IMR-90 (cell line): ENCODE results near the gene CAP2. TPM values are rescaled to one million over a fixed set of nuclear protein-coding genes. Genes with fewer than 3 reads are reported as not detected.

ENCODE experiments used
- ATAC-seq: fragments of 200-7000 bp; cut with Tn5 transposase; 2 replicates; pipeline ENCODE4 v1.9.1; 2020; ENCODE audit warnings: low read depth, mild to moderate bottlenecking, moderate library complexity
- BruUV-seq: library from RNA; stranded (reverse); fragments of 400-500 nt; replicated peaks from 2 replicates; lab custom pipeline; 2021; lab: Mats Ljungman, UMichigan
- CTCF ChIA-PET: fragments of 300-600 bp; formaldehyde crosslinking; extraction: SDS; loops from one replicate; lab custom pipeline; 2021; ENCODE audit warnings: antibody characterized with exemption; lab: Yijun Ruan, JAX
- POLR2A ChIA-PET: fragments of 300-600 bp; sonication (Branson Sonifier 250); formaldehyde crosslinking; loops from one replicate; lab custom pipeline; 2022; ENCODE audit warnings: antibody characterized with exemption; ENCODE audit not compliant: unreplicated experiment; lab: Charles Lee
- DNase-seq: peaks from one replicate; pipeline ENCODE4 v3.0.0; 2013
- H2AFZ ChIP-seq: replicated peaks from 2 replicates; pipeline ENCODE3; 2013; ENCODE audit warnings: low read length, mild to moderate bottlenecking; ENCODE audit not compliant: poor library complexity
- H2AK5ac ChIP-seq: 2 replicates; pipeline ENCODE4 v1.6.1; 2013; ENCODE audit warnings: low read depth, low read length, inconsistent platforms
- H2AK9ac ChIP-seq: replicated peaks from 2 replicates; pipeline ENCODE3; 2013; ENCODE audit warnings: mild to moderate bottlenecking, low read depth, low read length, moderate library complexity; ENCODE audit not compliant: poor library complexity
- H2BK120ac ChIP-seq: 2 replicates; pipeline ENCODE4 v1.6.1; 2013; ENCODE audit warnings: low read depth, low read length, inconsistent platforms
- H2BK15ac ChIP-seq: 3 replicates; pipeline ENCODE4 v1.6.1; 2013; ENCODE audit warnings: low read depth, low read length, inconsistent platforms
- H2BK20ac ChIP-seq: 2 replicates; pipeline ENCODE4 v1.6.1; 2013; ENCODE audit warnings: low read depth, mild to moderate bottlenecking, inconsistent platforms, low read length, moderate library complexity
- H2BK5ac ChIP-seq: 2 replicates; pipeline ENCODE4 v1.6.1; 2013; ENCODE audit warnings: mild to moderate bottlenecking, low read depth, low read length, inconsistent platforms; ENCODE audit not compliant: poor library complexity, severe bottlenecking
- H3K14ac ChIP-seq: replicated peaks from 2 replicates; pipeline ENCODE4 v1.6.1; 2013; ENCODE audit warnings: low read depth, low read length, inconsistent platforms
- H3K18ac ChIP-seq: 2 replicates; pipeline ENCODE4 v1.6.1; 2013; ENCODE audit warnings: low read depth, low read length, control low read depth
- H3K23ac ChIP-seq: 2 replicates; pipeline ENCODE4 v1.6.1; 2013; ENCODE audit warnings: low read depth, low read length, inconsistent platforms
- H3K27ac ChIP-seq: 2 replicates; pipeline ENCODE4 v1.5.1; 2013; ENCODE audit warnings: mild to moderate bottlenecking, control low read depth, low read length; ENCODE audit not compliant: insufficient read depth
- H3K27me3 ChIP-seq: 2 replicates; pipeline ENCODE4 v1.6.1; 2013; ENCODE audit warnings: low read length; ENCODE audit not compliant: control insufficient read depth, insufficient read depth
- H3K36me3 ChIP-seq: 2 replicates; pipeline ENCODE4 v1.6.1; 2013; ENCODE audit warnings: low read length, mixed read lengths; ENCODE audit not compliant: control insufficient read depth, insufficient read depth
- H3K4ac ChIP-seq: 2 replicates; pipeline ENCODE4 v1.6.1; 2013; ENCODE audit warnings: low read depth, low read length, inconsistent platforms
- H3K4me1 ChIP-seq: 2 replicates; pipeline ENCODE4 v1.6.1; 2013; ENCODE audit warnings: low read length, mixed read lengths; ENCODE audit not compliant: control insufficient read depth, insufficient read depth
- H3K4me2 ChIP-seq: 2 replicates; pipeline ENCODE4 v1.6.1; 2013; ENCODE audit warnings: low read depth, mild to moderate bottlenecking, control low read depth, low read length, moderate library complexity
- H3K4me3 ChIP-seq: 2 replicates; pipeline ENCODE4 v1.5.1; 2013; ENCODE audit warnings: low read depth, mild to moderate bottlenecking, control low read depth, low read length, moderate library complexity; ENCODE audit not compliant: insufficient read depth
- H3K56ac ChIP-seq: 2 replicates; pipeline ENCODE4 v1.6.1; 2013; ENCODE audit warnings: low read length, inconsistent platforms; ENCODE audit not compliant: insufficient read depth; ENCODE audit errors: extremely low read depth
- H3K79me1 ChIP-seq, 2 experiments: 2 replicates each; pipeline ENCODE4 v1.6.1; 2013; ENCODE audit warnings: low read length in 2 of 2, inconsistent platforms in 1 of 2, low read depth in 1 of 2
- H3K9ac ChIP-seq: 2 replicates; pipeline ENCODE4 v1.6.1; 2013; ENCODE audit warnings: low read depth, low read length, control low read depth
- H3K9me1 ChIP-seq: 2 replicates; pipeline ENCODE4 v1.6.1; 2013; ENCODE audit warnings: low read length, inconsistent platforms; ENCODE audit not compliant: insufficient read depth
- H3K9me3 ChIP-seq: 2 replicates; pipeline ENCODE4 v1.6.1; 2013; ENCODE audit warnings: low read length; ENCODE audit not compliant: control insufficient read depth, insufficient read depth
- H4K20me1 ChIP-seq: 2 replicates; pipeline ENCODE4 v1.6.1; 2013; ENCODE audit warnings: low read length, inconsistent platforms; ENCODE audit not compliant: insufficient read depth
- H4K5ac ChIP-seq: 2 replicates; pipeline ENCODE4 v1.6.1; 2013; ENCODE audit warnings: mild to moderate bottlenecking, low read depth, low read length, control low read depth
- H4K8ac ChIP-seq, 2 experiments: 2 replicates each; pipeline ENCODE4 v1.6.1; 2013; ENCODE audit warnings: low read depth in 2 of 2, low read length in 2 of 2, control low read depth in 1 of 2, inconsistent platforms in 1 of 2
- H4K91ac ChIP-seq: 2 replicates; pipeline ENCODE4 v1.6.1; 2013; ENCODE audit warnings: low read depth, low read length, inconsistent platforms; ENCODE audit not compliant: insufficient read depth
- BHLHE40 ChIP-seq: fragments of 150-350 bp; IDR thresholded peaks from 2 replicates; pipeline ENCODE4 v1.6.1; 2016; ENCODE audit warnings: mild to moderate bottlenecking, low read depth, low read length
- CEBPB ChIP-seq: IDR thresholded peaks from 2 replicates; pipeline ENCODE4 v1.6.1; 2012; ENCODE audit warnings: low read depth, low read length, improper control_type of control experiment
- CHD1 ChIP-seq: IDR thresholded peaks from 2 replicates; pipeline ENCODE4 v1.6.1; 2012; ENCODE audit warnings: low read depth, low read length, improper control_type of control experiment
- CTCF ChIP-seq: conservative IDR thresholded peaks from 2 replicates; pipeline ENCODE4 v1.5.1; 2012; ENCODE audit warnings: mild to moderate bottlenecking, low read depth, low read length, improper control_type of control experiment
- FOS ChIP-seq: fragments of 150-350 bp; IDR thresholded peaks from 2 replicates; pipeline ENCODE4 v1.6.1; 2016; ENCODE audit warnings: low read depth, low read length
- MAFK ChIP-seq: IDR thresholded peaks from 2 replicates; pipeline ENCODE4 v1.6.1; 2012; ENCODE audit warnings: low read depth, low read length, improper control_type of control experiment
- MAZ ChIP-seq: IDR thresholded peaks from 2 replicates; pipeline ENCODE4 v1.6.1; 2012; ENCODE audit warnings: low read depth, mild to moderate bottlenecking, low read length, improper control_type of control experiment, moderate library complexity, borderline replicate concordance
- MXI1 ChIP-seq: IDR thresholded peaks from 2 replicates; pipeline ENCODE4 v1.6.1; 2012; ENCODE audit warnings: low read depth, mild to moderate bottlenecking, low read length, moderate library complexity, borderline replicate concordance
- NFE2L2 ChIP-seq: fragments of 150-350 bp; IDR thresholded peaks from 2 replicates; pipeline ENCODE4 v1.6.1; 2016; ENCODE audit warnings: low read depth, mild to moderate bottlenecking, low read length
- POLR2A ChIP-seq: IDR thresholded peaks from 2 replicates; pipeline ENCODE4 v1.6.1; 2012; ENCODE audit warnings: mild to moderate bottlenecking, low read depth, low read length
- RAD21 ChIP-seq: IDR thresholded peaks from 2 replicates; pipeline ENCODE4 v1.6.1; 2012; ENCODE audit warnings: low read length, improper control_type of control experiment
- RCOR1 ChIP-seq: IDR thresholded peaks from 2 replicates; pipeline ENCODE4 v1.6.1; 2012; ENCODE audit warnings: mild to moderate bottlenecking, low read length, improper control_type of control experiment; ENCODE audit not compliant: insufficient replicate concordance
- RFX5 ChIP-seq: IDR thresholded peaks from 2 replicates; pipeline ENCODE4 v1.8.0; 2012; ENCODE audit warnings: low read depth, mild to moderate bottlenecking, low read length, moderate library complexity
- SMC3 ChIP-seq: fragments of 150-350 bp; IDR thresholded peaks from 2 replicates; pipeline ENCODE4 v1.6.1; 2016; ENCODE audit warnings: low read depth, mild to moderate bottlenecking, antibody characterized with exemption, low read length, moderate library complexity
- WGBS, 2 experiments: methylation state at CpG; one replicate each; pipeline versions ENCODE4 v1.1.5 to v1.1.7; 2013; ENCODE audit warnings: missing lambda C conversion rate in 2 of 2; ENCODE audit not compliant: insufficient read length in 1 of 2; ENCODE audit errors: extremely low coverage in 2 of 2; 5-methylcytosine and 5-hydroxymethylcytosine counted together
- dilution Hi-C: fragments of 300-500 bp; cut with HindIII; formaldehyde crosslinking; loops from one replicate; pipeline ENCODE4 v1.14.3; 2018; ENCODE audit warnings: low sequenced_read_pairs; ENCODE audit not compliant: unreplicated experiment
- in situ Hi-C: fragments of 300-500 bp; cut with MboI; formaldehyde crosslinking; loops from 3 replicates; pipeline ENCODE4 v1.14.3; 2019; ENCODE audit warnings: low sequenced_read_pairs, inconsistent platforms, mixed read lengths
- intact Hi-C: fragments of 100-400 bp; cut with micrococcal nuclease; formaldehyde crosslinking; loops from 2 replicates; pipeline ENCODE4 v1.10.0; 2022
- polyA plus RNA-seq, 3 experiments: library from polyadenylated mRNA; depleted of rRNA; stranded (reverse); fragments of >200 nt; gene quantifications; 2 replicates each; pipeline ENCODE4 v1.2.3, GENCODE V29; 2012; ENCODE audit warnings: low replicate concordance in 1 of 3
- total RNA-seq: library from RNA; depleted of rRNA; stranded (reverse); fragments of >200 nt; gene quantifications from 2 replicates; pipeline ENCODE4 v1.2.3, GENCODE V29; 2012
- TF ChIP-seq, protein P1 (sequence below): fragments of 150-350 bp; IDR thresholded peaks from 2 replicates; pipeline ENCODE4 v1.6.1; 2016; ENCODE audit warnings: low read depth, mild to moderate bottlenecking, low read length, moderate library complexity, borderline replicate concordance
- TF ChIP-seq, protein P2 (sequence below): fragments of 150-350 bp; IDR thresholded peaks from 2 replicates; pipeline ENCODE4 v1.6.1; 2017; ENCODE audit warnings: mild to moderate bottlenecking, antibody characterized with exemption, low read length, low read depth

The CAP2 gene
- total and polyA plus RNA-seq, 2 of the 4 experiments (the other 2 are of a cell fraction) = 14.5 to 27.5 TPM

DNA sequence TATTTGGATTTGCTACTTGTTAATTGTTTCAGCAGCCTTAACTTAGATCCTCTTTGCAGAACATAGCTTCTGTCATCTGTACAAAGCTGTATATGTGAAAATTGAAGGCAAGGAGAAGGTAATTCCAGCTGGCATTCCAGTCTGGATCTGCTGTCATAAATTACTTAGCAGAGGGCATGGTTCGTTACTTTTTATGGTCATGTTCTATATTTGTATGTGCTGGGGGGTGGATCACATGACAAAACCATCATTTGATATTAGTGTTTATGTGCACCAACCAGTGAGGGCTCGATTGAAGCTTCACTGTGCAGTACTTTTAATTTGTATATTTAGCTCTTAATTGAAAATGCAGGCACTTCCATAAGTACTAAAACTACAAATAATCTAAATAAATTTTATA lies 80.2 kb downstream of the CAP2 start:
- TF ChIP-seq CHD1 (no peak), MAFK (no peak), BHLHE40 (no peak), RCOR1 (no peak), SMC3 (no peak), RFX5 (no peak), CEBPB (no peak), POLR2A (no peak), MAZ (no peak), MXI1 (no peak), CTCF (no peak), FOS (no peak), RAD21 (no peak), NFE2L2 (no peak)
- TF ChIP-seq, protein P1, sequence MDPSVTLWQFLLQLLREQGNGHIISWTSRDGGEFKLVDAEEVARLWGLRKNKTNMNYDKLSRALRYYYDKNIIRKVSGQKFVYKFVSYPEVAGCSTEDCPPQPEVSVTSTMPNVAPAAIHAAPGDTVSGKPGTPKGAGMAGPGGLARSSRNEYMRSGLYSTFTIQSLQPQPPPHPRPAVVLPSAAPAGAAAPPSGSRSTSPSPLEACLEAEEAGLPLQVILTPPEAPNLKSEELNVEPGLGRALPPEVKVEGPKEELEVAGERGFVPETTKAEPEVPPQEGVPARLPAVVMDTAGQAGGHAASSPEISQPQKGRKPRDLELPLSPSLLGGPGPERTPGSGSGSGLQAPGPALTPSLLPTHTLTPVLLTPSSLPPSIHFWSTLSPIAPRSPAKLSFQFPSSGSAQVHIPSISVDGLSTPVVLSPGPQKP = no peak
- TF ChIP-seq, protein P2, sequence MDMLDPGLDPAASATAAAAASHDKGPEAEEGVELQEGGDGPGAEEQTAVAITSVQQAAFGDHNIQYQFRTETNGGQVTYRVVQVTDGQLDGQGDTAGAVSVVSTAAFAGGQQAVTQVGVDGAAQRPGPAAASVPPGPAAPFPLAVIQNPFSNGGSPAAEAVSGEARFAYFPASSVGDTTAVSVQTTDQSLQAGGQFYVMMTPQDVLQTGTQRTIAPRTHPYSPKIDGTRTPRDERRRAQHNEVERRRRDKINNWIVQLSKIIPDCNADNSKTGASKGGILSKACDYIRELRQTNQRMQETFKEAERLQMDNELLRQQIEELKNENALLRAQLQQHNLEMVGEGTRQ = no peak
- Histone ChIP-seq H2AK9ac (no peak overlapping the region), H2AK5ac (no peak overlapping the region), H3K27ac (no peak overlapping the region), H3K9ac (no peak overlapping the region), H3K36me3 (no peaks in the 10 kb centered on the region), H3K23ac (no peak overlapping the region), H2BK15ac (no peak overlapping the region), H3K4me2 (peak overlapping the region; percentile 28; the same call in 1 of the 2 replicates), H4K8ac (no peak overlapping the region), H3K9me3 (no peaks in the 10 kb centered on the region), H3K18ac (no peak overlapping the region), H2BK5ac (no peak overlapping the region), H3K4me1 (peaks cover 9% of the 10 kb centered on the region), H3K4ac (no peak overlapping the region), H2AFZ (no peak overlapping the region), H3K56ac (no peak overlapping the region), H4K5ac (no peak overlapping the region), H3K4me3 (no peak overlapping the region), H3K79me1 (peaks cover 0 to 16% of the 10 kb centered on the region in 2 experiments; a peak in 2 of 4 replicates), H4K91ac (no peak overlapping the region), H2BK20ac (no peak overlapping the region), H3K9me1 (peaks cover 6% of the 10 kb centered on the region; the same call in 1 of the 2 replicates), H3K14ac (no peak overlapping the region), H2BK120ac (no peak overlapping the region), H4K20me1 (peaks cover 4% of the 10 kb centered on the region; the same call in 1 of the 2 replicates), H3K27me3 (no peaks in the 10 kb centered on the region)
- POLR2A ChIA-PET = no interaction called here
- DNase-seq (no peak), ATAC-seq (no peak)
- dilution Hi-C loops (no loop called here), intact Hi-C loops (no loop called here), in situ Hi-C loops (no loop called here)
- no TSS peak for BruUV-seq
- WGBS, 2 experiments = no CpG with 5 or more reads among the region's 2 CpGs
- CTCF ChIA-PET = no interaction called here
